ENCODE results near the gene PLB1. TPM values are rescaled to one million over a fixed set of nuclear protein-coding genes. Genes with fewer than 3 reads are reported as not detected.

Gene PLB1
- total RNA-seq, 1 experiment from 2014 or later, result 0.44 TPM

GRCh38 chr2:28448793-28449100 lies 47.1 kb upstream of the PLB1 start:
- H3K36me3 Mint-ChIP-seq, result no peaks in the 10 kb centered on the region
- TF ChIP-seq ZNF396 (CRISPR knock-in tag; IDR thresholded peaks at IDR 0.05; ENCODE audit: borderline replicate concordance), result no peak
- TF ChIP-seq, protein P1, sequence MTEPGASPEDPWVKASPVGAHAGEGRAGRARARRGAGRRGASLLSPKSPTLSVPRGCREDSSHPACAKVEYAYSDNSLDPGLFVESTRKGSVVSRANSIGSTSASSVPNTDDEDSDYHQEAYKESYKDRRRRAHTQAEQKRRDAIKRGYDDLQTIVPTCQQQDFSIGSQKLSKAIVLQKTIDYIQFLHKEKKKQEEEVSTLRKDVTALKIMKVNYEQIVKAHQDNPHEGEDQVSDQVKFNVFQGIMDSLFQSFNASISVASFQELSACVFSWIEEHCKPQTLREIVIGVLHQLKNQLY (CRISPR knock-in tag; IDR thresholded peaks at IDR 0.05), result no peak
- ATAC-seq (no peak), DNase-seq (ENCODE audit: low spot score) (no peak)
- peaks cover 4% of the 10 kb centered on the region; the same call in 1 of the 2 replicates for H3K27me3 Mint-ChIP-seq (ENCODE audit: low read depth)
- peaks cover 4% of the 10 kb centered on the region; the same call in 1 of the 2 replicates for H3K4me1 Mint-ChIP-seq
- H3K4me3 Mint-ChIP-seq, result no peak overlapping the region
- no peaks in the 10 kb centered on the region for H3K9me3 Mint-ChIP-seq
- POLR2A ChIA-PET, result no interaction called here
- CTCF ChIA-PET, result no interaction called here
- no peak overlapping the region for H3K27ac Mint-ChIP-seq

DNA sequence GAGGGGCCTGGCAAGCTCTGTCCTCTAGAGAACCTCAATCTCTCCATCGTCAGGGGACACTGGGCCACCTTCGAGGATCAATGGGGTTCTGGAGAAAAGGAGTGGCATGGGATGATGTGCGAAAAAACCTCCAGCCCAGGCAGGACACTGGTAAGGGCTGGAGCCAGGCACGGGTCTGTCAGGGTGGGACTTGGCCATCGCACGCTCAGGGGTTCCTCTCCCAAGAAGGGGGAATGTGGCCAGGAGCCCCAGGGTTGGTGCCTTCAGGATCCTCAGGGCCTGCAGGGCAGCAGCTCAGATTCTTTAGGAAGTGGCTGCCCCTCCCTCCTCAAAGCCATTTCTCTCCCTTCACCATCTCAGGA lies 46.8 kb upstream of the PLB1 start:
- H3K4me3 Mint-ChIP-seq, result no peak overlapping the region
- peaks cover 4% of the 10 kb centered on the region; the same call in 1 of the 2 replicates for H3K4me1 Mint-ChIP-seq
- peaks cover 4% of the 10 kb centered on the region; the same call in 1 of the 2 replicates for H3K27me3 Mint-ChIP-seq (ENCODE audit: low read depth)
- H3K27ac Mint-ChIP-seq, result no peak overlapping the region
- no peaks in the 10 kb centered on the region for H3K36me3 Mint-ChIP-seq
- no peaks in the 10 kb centered on the region for H3K9me3 Mint-ChIP-seq
- ATAC-seq (no peak), DNase-seq (ENCODE audit: low spot score) (no peak)
- POLR2A ChIA-PET, result no interaction called here
- TF ChIP-seq ETV6 (CRISPR knock-in tag; IDR thresholded peaks at IDR 0.05) (no peak), RELA (CRISPR knock-in tag; IDR thresholded peaks at IDR 0.05; ENCODE audit: borderline replicate concordance) (no peak), HMGA2 (CRISPR knock-in tag; IDR thresholded peaks at IDR 0.05) (no peak), ZNF138 (CRISPR knock-in tag; conservative IDR thresholded peaks at IDR 0.05) (no peak), TEAD4 (CRISPR knock-in tag; IDR thresholded peaks at IDR 0.05) (no peak), RORB (CRISPR knock-in tag; IDR thresholded peaks at IDR 0.05) (no peak), FOXP1 (CRISPR knock-in tag; IDR thresholded peaks at IDR 0.05; ENCODE audit: borderline replicate concordance) (no peak), ZNF263 (CRISPR knock-in tag; IDR thresholded peaks at IDR 0.05; ENCODE audit: low read depth) (no peak), FOXJ3 (CRISPR knock-in tag; IDR thresholded peaks at IDR 0.05; ENCODE audit: borderline replicate concordance) (no peak), FOXP4 (CRISPR knock-in tag; IDR thresholded peaks at IDR 0.05) (no peak), ZNF671 (CRISPR knock-in tag; IDR thresholded peaks at IDR 0.05) (no peak), E2F4 (CRISPR knock-in tag; IDR thresholded peaks at IDR 0.05; ENCODE audit: borderline replicate concordance, low read depth) (no peak), ATF2 (CRISPR knock-in tag; IDR thresholded peaks at IDR 0.05; ENCODE audit: borderline replicate concordance, low read depth) (no peak), KAT7 (CRISPR knock-in tag; IDR thresholded peaks at IDR 0.05; ENCODE audit: borderline replicate concordance) (no peak), ZNF121 (CRISPR knock-in tag; IDR thresholded peaks at IDR 0.05) (no peak)
- TF ChIP-seq, protein P2, sequence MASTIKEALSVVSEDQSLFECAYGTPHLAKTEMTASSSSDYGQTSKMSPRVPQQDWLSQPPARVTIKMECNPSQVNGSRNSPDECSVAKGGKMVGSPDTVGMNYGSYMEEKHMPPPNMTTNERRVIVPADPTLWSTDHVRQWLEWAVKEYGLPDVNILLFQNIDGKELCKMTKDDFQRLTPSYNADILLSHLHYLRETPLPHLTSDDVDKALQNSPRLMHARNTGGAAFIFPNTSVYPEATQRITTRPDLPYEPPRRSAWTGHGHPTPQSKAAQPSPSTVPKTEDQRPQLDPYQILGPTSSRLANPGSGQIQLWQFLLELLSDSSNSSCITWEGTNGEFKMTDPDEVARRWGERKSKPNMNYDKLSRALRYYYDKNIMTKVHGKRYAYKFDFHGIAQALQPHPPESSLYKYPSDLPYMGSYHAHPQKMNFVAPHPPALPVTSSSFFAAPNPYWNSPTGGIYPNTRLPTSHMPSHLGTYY (CRISPR knock-in tag; IDR thresholded peaks at IDR 0.05), result no peak
- TF ChIP-seq, protein P3, sequence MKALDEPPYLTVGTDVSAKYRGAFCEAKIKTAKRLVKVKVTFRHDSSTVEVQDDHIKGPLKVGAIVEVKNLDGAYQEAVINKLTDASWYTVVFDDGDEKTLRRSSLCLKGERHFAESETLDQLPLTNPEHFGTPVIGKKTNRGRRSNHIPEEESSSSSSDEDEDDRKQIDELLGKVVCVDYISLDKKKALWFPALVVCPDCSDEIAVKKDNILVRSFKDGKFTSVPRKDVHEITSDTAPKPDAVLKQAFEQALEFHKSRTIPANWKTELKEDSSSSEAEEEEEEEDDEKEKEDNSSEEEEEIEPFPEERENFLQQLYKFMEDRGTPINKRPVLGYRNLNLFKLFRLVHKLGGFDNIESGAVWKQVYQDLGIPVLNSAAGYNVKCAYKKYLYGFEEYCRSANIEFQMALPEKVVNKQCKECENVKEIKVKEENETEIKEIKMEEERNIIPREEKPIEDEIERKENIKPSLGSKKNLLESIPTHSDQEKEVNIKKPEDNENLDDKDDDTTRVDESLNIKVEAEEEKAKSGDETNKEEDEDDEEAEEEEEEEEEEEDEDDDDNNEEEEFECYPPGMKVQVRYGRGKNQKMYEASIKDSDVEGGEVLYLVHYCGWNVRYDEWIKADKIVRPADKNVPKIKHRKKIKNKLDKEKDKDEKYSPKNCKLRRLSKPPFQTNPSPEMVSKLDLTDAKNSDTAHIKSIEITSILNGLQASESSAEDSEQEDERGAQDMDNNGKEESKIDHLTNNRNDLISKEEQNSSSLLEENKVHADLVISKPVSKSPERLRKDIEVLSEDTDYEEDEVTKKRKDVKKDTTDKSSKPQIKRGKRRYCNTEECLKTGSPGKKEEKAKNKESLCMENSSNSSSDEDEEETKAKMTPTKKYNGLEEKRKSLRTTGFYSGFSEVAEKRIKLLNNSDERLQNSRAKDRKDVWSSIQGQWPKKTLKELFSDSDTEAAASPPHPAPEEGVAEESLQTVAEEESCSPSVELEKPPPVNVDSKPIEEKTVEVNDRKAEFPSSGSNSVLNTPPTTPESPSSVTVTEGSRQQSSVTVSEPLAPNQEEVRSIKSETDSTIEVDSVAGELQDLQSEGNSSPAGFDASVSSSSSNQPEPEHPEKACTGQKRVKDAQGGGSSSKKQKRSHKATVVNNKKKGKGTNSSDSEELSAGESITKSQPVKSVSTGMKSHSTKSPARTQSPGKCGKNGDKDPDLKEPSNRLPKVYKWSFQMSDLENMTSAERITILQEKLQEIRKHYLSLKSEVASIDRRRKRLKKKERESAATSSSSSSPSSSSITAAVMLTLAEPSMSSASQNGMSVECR (CRISPR knock-in tag; IDR thresholded peaks at IDR 0.05; ENCODE audit: borderline replicate concordance), result no peak
- TF ChIP-seq, protein P4, sequence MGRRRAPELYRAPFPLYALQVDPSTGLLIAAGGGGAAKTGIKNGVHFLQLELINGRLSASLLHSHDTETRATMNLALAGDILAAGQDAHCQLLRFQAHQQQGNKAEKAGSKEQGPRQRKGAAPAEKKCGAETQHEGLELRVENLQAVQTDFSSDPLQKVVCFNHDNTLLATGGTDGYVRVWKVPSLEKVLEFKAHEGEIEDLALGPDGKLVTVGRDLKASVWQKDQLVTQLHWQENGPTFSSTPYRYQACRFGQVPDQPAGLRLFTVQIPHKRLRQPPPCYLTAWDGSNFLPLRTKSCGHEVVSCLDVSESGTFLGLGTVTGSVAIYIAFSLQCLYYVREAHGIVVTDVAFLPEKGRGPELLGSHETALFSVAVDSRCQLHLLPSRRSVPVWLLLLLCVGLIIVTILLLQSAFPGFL (CRISPR knock-in tag; IDR thresholded peaks at IDR 0.05; ENCODE audit: borderline replicate concordance), result no peak
- TF ChIP-seq, protein P5, sequence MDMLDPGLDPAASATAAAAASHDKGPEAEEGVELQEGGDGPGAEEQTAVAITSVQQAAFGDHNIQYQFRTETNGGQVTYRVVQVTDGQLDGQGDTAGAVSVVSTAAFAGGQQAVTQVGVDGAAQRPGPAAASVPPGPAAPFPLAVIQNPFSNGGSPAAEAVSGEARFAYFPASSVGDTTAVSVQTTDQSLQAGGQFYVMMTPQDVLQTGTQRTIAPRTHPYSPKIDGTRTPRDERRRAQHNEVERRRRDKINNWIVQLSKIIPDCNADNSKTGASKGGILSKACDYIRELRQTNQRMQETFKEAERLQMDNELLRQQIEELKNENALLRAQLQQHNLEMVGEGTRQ (CRISPR knock-in tag; IDR thresholded peaks at IDR 0.05), result no peak
- CTCF ChIA-PET, result no interaction called here
